ENCODE measurements around the gene HECA. TPM values are rescaled to one million over a fixed set of nuclear protein-coding genes. Genes with fewer than 3 reads are reported as not detected.

The HECA gene
- total and polyA plus RNA-seq, 10 of the 15 experiments (the other 5 are each of a cell fraction or from before 2014, with no cell fraction given), result 0.52 to 7.2 (median 2.7) TPM

GRCh38 chr6:139166238-139166955 is 31.5 kb downstream of the HECA start:
- CTCF ChIA-PET, result no interaction called here
- intact Hi-C loops (cut with micrococcal nuclease; ENCODE audit: unreplicated experiment), result no loop called here

More at GRCh38 chr6:139166238-139166955, 31.5 kb downstream of the HECA start:
- H3K4me2 ChIP-seq (ENCODE audit: control insufficient read depth, insufficient read depth), result no peak overlapping the region
- ChIA-PET SMC1A (ENCODE audit: uncharacterized antibody, unreplicated experiment) (interaction anchor here (0.9 kb wide), 1 partner anchor 22 kb away, joined by 3 read pairs; no protein-coding TSS in a partner anchor), POLR2A (no interaction called here), RAD21 (ENCODE audit: unreplicated experiment) (interaction anchor here (1.0 to 1.2 kb wide), 2 partner anchors 9 to 28 kb away, joined by 4 read pairs; no protein-coding TSS in a partner anchor)
- peaks cover 12% of the 10 kb centered on the region for H3K4me1 ChIP-seq (ENCODE audit: control insufficient read depth, insufficient read depth, low read length)
- H2AFZ ChIP-seq (ENCODE audit: control insufficient read depth, low read depth, low read length), result no peak overlapping the region
- no peak overlapping the region for H3K27ac ChIP-seq (ENCODE audit: control insufficient read depth, insufficient read depth)
- FAIRE-seq (no peak), DNase-seq (ENCODE audit: low read depth, low spot score) (no peak), ATAC-seq (no peak)
- H3K27me3 ChIP-seq (replicated peaks in 1 of 2; ENCODE audit: control insufficient read depth in 2 of 2, insufficient read depth in 2 of 2, low read length in 1 of 2), result no peaks in the 10 kb centered on the region
- BruUV-seq (replicated peaks), result no TSS peak
- TF ChIP-seq E2F8 (IDR thresholded peaks at IDR 0.05; ENCODE audit: low read depth, partially characterized antibody) (no peak), STAT3 (IDR thresholded peaks at IDR 0.05; ENCODE audit: low read depth, low read length) (no peak), RCOR1 (conservative IDR thresholded peaks at IDR 0.05; ENCODE audit: low read depth, low read length) (no peak), BCL11A (IDR thresholded peaks at IDR 0.05; ENCODE audit: low read depth, low read length) (no peak), IRF5 (IDR thresholded peaks at IDR 0.05; ENCODE audit: borderline replicate concordance) (no peak), IRF4 (IDR thresholded peaks at IDR 0.05; ENCODE audit: low read depth, low read length) (no peak), NFIC (IDR thresholded peaks at IDR 0.05; ENCODE audit: low read depth, low read length) (no peak)
- TF ChIP-seq, protein P1, sequence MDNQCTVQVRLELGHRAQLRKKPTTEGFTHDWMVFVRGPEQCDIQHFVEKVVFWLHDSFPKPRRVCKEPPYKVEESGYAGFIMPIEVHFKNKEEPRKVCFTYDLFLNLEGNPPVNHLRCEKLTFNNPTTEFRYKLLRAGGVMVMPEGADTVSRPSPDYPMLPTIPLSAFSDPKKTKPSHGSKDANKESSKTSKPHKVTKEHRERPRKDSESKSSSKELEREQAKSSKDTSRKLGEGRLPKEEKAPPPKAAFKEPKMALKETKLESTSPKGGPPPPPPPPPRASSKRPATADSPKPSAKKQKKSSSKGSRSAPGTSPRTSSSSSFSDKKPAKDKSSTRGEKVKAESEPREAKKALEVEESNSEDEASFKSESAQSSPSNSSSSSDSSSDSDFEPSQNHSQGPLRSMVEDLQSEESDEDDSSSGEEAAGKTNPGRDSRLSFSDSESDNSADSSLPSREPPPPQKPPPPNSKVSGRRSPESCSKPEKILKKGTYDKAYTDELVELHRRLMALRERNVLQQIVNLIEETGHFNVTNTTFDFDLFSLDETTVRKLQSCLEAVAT (IDR thresholded peaks at IDR 0.05), result no peak
- H3K36me3 ChIP-seq (ENCODE audit: control insufficient read depth in 2 of 2, insufficient read depth in 2 of 2, low read length in 1 of 2), result peaks cover 0 to 8% of the 10 kb centered on the region in 2 experiments; a peak in 2 of 4 replicates
- no peak overlapping the region for H3K4me3 ChIP-seq
- no peaks in the 10 kb centered on the region for H3K79me2 ChIP-seq (ENCODE audit: control insufficient read depth, insufficient read depth, low read length)
- in situ Hi-C loops (cut with MboI), result no loop called here
- H3K9me3 ChIP-seq (replicated peaks; ENCODE audit: control insufficient read depth, insufficient read depth, low read length), result no peaks in the 10 kb centered on the region
- no peak overlapping the region for H3K9ac ChIP-seq (ENCODE audit: control insufficient read depth, insufficient read depth, low read length)
- no peaks in the 10 kb centered on the region for H4K20me1 ChIP-seq (ENCODE audit: control insufficient read depth, insufficient read depth)
- WGBS (ENCODE audit: insufficient coverage, insufficient replicate concordance, low lambda C conversion rate, missing lambda C conversion rate), result 90% methylated on average over 35 of the region's 35 CpGs
